NCI-H1694 (cell line): Measurements from ENCODE around the gene SPATA31A1.
"Not testable (repeated sequence)": the region's sequence is repeated elsewhere in the genome, so short reads cannot be mapped to it uniquely, and the experiment has no call there.

Source experiments
- DNase-seq: peaks from one replicate; lab custom pipeline; 2025; lab: John Stamatoyannopoulos, UW

SPATA31A1 gene

GRCh38 chr9:39355369-39355768 lies at the start of gene SPATA31A1:
Gene SPATA31A1, plus strand, starts transcription at chr9:39355669. Its CDS starts 62 bp downstream, at chr9:39355731.
- DNase-seq, result not testable (repeated sequence)

- not testable (repeated sequence) for DNase-seq
Measured at GRCh38 chr9:39407261-39408204, 52.1 kb downstream of the SPATA31A1 start.

DNA sequence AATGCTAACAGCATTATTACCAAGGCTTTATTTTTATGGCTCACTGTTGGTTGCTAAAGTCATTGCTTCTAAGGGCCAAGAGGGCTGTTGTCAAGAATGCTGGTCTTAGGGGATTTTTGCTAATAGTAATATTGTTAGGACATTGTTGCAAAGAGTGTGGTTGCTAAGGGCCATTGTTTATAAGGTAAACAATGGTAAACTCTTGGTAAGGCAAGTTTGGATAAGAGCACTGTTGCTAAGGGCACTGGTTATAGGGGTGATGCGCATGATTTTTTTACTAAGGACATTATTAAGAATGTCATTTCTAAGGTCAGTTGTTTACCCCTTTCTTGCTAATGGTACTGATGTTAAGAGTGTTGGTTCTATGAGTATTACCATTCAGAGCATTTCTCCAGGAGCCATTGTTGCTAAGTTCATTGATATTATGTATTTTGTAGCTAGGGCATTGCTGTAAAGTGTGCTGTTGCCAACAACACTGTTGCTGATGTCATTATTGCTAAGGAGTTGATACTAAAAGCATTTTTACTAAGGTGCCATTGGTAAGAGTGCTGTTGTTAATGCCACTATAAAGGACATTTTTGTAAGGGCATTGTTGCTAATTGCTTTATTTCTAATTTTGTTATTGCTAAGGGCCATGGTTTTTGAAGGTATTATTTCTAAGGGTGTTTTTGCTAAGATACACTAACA lies 55.9 kb downstream of the SPATA31A1 start:
- not testable (repeated sequence) for DNase-seq
